Activated T-cell treated with anti-CD3 and anti-CD28 coated beads for 48 hours (primary cell): ENCODE data around the gene DTX1.
A peak's percentile ranks its signal among the peaks of the same experiment; 100 is the strongest.

ENCODE experiments used
- DNase-seq: peaks from one replicate; pipeline ENCODE4 v3.0.0-alpha.2; 2020; ENCODE audit warnings: low read depth

Gene DTX1

DNA sequence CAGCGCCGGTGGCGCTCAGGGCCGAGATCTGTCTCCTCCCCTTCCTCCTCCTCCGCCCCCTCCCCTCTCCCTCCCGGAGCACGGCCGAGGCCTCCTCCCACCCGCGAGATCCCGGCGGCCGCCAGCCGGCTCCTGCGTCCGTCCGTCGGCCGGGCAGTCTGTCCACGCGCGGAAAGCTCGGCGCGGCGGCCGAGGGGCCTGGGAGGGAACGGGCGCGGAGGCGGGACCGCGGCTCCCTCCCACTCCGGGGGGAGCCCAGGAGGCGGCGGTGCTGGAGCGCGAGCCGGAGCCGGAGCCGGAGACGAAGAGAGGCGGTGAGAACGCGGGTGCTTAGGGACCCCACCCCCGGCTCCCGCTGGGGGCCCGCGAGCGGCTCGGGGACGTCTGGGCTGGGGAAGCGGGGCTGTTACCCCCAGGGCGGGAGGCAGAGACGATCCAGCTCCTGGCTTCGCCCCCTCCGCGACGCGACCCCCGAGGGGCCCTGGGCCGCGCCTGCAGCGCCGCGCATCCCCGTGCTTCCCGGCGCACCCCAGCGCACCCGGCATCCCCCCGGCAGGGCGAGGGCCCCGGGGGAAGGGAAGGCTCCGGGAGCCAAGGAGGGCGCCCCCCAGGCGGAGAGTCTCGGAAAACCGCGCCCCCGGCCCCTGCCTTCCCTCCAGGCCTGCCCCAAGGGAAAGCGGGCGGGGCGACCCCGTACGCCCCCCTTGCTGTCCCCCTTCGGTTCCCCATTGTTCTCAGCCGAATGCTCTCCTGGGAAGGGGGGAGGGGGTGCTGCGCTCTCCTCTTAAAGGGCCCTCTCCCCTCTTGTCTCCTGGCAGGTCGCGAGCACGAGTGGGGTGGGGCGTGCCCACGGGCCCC, at the start of gene DTX1:
TSS of gene DTX1 (plus strand) at position 100 of the 858 bp plus-strand sequence. CDS start 1,463 bp downstream, outside the sequence.
- peak; percentile 24 for DNase-seq

DNA sequence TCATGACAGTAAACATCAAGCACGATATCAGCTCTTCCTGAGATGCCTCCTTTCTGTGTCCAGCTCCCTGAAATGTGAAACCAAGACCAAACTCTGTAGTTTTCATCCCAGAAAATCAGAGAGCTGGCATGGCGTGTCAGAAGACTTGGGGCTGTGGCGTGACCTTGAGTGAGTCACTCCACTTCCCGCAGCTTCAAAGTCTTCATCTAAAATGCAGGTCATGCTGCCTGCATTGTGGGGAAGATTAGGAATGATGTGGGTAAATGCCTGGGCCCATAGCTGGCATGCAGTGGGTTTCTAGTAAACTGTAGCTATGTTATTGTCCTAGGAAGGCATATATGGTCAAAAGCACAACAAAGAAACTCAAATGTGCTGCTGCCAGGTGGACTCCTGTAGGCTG, 49.4 kb upstream of the DTX1 start:
- no peak for DNase-seq

DNA sequence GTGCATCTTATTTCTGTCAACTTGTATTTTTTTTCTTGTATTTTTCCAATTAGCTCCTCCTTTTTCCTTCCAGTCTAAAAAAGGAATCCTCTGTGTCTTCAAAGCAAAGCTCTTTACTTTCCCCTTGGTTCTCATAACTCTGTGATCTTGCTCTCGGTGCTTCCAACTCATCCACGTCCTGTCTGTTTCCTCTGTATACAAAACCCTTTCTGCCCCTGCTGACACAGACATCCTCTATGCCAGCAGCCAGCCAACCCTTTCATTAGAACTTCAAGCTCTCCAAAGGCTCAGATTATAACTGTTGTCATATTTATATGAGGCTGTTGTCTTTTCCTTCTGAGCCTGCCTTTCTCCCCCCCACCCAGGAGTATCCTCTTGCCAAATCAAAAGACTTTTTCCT, 45.8 kb upstream of the DTX1 start:
- DNase-seq = no peak

DNA sequence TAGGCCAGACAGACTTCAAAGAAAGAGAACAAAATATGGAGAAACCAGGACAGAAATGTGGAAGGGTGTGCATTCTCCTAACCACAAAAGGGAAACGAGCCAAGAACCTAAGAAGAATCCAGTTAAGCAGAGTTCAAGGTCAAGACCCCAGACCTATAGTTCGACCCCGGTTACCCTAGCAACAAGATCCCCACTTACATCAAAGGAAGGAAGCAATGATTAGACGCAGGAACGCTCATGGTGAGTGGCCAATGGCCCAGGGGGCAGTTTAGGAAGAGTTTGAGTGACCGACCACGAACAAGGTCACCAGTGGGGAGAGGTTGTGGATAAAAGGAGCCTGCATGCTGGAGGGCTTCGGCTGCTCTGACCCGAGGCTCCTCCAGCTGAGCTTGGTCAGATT, 42.0 kb upstream of the DTX1 start:
- DNase-seq = no peak

DNA sequence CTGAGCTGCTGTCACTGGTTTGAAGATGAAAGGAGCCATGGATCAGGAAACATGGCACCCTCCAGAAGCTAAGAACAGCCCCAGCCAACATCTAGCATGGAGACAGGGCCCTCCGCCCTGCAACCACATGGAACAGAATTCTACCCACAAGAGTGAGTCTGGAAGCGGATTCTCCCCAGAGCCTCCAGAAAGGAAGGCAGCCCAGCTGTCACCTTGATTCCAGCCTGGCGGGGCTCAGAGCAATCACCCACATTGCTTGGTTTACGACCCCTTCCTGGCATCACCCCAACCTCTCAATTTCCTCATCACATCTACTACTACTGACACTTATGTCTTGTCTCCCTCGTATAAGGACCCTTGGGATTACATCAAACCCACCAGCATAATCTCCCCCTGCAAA, 39.7 kb upstream of the DTX1 start:
- no peak for DNase-seq

DNA sequence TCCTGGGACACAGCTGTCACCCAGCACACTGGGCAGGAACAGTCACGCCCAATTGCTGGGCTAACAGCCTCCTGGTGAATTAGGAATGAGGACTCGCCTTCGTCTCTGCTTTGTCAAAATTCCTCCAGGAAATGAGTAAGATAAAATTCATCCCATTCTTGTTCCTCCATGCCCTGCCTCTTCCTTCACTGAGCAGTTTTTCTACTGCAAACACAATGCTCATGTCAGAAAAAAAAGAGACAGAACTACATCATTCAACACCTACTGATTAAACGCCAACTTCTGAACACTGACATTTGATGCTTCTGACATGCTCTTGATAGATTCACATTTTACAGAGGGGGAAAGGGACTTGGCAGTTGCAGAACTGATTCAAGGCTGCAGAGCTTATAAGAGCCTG, 37.5 kb upstream of the DTX1 start:
- DNase-seq = no peak

DNA sequence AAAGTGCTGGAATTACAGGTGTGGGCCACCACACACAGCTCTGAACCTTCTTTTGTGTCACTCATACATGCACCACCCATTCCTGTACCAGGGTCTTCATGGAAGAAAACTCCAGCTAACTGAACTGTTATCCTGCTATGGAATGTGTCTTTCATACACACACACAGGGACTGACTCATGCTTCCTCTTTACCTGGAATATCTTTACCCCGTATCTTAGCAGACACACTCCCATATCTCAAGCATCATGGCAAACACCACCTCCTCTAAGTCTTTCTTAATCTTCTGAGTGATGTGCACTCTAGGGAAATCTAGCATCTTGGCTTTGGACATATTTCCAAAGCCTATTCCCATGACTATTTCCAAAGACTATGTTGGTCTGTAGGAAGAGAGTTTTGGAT, 35.0 kb upstream of the DTX1 start:
- no peak for DNase-seq

DNA sequence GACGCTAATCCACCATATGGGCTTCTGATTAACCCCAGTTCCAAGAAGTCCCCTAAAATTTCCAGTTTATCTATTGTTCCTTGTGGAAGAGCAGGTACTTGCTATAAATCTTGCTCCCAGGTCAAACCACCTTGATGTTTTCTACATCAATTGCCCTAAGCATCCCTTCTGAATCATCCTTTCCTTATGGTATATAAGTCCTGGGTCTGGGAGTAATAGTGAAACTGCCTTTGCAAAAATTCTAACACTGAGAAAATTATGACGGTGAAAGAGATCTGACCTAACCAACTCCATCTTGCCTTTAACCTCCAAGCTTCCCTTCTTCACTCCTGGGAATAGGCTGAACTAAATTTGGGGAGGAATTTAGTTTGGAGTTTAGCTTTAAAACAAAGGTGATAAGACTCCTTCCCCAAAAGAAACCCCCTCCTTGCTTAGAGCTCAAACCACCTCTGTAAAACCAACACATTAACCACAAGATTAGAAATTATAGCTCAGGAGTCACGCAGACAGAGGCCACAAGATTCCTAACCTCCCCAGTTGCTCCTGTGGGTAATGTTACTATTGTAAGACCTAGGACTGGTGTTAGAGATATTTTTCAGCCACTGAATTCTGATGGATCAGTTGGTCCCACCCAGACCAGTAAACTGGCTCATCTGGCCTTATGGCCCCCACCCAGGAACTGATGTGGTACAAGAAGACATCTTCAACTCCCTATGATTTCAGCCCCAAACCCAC, 33.8 kb upstream of the DTX1 start:
- no peak for DNase-seq

DNA sequence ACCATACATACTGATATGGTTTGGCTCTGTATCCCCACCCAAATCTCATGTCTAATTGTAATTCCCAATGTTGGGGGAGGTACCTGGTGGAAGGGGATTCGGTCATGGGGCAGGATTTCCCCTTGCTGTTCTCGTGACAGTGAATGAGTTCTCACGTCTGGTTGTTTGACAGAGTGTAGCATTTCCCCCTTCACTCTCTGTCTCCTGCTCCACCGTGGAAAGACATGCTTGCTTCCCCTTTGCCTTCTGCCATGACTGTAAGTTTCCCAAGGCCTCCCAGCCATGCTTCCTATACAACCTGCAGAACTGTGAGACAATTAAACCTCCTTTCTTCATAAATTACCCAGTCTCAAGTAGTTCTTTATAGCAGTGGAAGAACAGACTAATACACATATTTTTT, 28.8 kb upstream of the DTX1 start:
- no peak for DNase-seq

DNA sequence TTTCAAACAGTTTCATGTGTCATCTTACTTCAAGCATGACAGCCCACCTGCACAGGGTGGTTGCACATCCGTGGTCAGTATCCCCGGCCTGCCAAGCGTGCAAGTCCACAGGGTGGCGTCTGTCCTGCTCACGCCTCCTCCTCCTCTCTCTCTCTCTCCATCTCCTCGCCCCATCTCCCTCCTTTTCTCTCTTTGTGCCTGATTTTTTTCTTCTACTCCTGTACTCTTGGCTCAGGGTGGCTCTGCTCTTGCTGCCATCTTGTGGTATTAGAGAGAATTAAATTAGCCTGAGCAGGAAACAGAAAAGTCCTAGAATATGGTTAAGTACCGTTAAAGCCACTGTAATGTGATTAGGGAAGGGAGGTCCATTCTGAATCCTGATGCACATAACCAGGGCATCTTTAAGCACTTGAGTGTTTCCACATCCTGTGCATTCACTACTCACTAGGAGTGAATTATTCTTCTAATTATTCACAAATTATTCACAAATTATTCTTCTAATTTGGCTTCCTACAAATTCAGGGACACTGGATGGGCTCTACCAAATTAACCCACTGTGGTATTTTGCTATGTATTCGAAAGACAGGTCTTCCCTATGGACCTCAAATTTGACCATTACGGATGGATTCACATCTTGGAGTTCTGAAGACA, 25.5 kb upstream of the DTX1 start:
- DNase-seq = no peak

DNA sequence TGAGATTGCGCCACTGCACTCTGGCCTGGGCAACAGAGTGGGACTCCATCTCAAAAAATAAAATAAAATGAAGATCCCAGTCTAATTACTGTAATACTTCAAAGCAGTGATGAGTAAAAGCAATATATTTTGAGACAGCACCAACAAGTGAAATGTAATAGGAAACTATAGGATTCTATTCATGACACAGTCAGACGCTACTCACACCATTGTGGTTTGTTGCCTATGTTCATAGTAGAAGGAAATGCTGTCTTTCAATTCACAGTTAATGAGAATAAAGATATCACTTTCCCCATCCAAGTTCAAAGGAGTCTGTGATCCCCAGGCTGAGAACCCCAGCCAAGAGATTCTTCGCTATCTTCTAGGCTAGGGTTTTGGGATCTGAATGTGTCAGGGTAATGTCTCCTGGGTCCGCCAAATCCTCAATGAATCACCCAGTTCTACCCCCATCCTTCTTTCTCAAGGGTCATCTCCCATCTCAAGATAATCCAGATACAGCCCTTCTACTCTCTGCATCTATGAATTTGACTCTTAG, 16.6 kb upstream of the DTX1 start:
- DNase-seq = no peak

DNA sequence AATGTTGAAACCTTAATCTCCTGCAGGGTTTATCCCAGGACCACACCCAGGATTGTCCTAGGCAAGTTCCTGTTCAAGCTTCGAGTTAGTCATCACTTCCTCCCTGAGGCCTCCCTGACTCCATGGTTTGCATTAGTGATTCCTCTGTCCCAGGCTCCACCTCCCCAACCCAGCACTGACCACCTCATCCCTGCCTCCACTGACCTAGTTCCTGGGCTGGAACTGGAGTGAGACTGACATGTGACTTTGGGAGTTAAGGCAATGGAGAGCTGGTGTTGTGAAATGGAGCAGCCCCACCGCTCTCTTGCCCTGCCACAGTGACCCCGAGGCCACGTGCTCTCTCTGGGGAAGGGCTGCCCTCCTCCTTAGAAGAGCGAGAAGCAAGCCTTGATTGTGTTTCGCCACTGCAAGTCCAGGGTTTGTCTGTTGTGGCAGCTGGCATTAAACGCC, 15.8 kb upstream of the DTX1 start:
- no peak for DNase-seq

DNA sequence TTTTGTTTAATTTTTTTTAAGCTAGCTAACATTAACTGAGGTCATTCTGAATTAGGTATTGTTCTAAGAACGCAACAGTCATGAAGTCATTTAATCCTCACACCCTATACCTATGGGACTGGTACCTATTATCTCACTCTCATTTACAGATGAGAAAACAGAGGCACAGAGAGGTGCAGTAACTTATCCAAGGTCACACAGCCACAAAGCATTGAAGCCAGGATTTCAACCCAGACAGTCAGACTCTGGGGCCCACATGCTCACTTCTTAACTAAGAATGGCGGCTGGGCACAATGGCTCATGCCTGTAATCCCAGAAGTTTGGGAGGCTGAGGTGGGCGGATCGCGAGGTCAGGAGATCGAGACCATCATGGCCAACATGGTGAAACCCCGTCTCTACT, 15.0 kb upstream of the DTX1 start:
- no peak for DNase-seq

DNA sequence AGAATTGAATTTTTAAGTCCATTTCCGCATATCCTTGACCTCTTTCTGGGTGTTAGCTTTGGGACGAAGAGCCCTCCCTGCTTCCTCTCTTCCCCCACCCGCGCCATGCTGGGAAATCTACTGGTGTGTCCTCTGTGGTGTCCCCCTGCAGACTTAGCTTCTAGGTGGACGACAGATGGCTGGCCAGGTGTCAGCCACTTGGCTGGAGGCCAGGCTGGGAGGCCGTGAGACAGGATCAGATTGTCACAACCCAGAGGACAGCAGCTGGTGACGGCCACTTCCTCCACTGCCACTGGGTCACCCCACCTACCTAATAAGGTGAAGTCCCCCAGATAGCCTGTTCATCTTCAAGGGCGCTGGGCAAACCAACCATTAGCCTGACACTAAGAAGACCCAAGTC, 13.3 kb upstream of the DTX1 start:
- DNase-seq = no peak

DNA sequence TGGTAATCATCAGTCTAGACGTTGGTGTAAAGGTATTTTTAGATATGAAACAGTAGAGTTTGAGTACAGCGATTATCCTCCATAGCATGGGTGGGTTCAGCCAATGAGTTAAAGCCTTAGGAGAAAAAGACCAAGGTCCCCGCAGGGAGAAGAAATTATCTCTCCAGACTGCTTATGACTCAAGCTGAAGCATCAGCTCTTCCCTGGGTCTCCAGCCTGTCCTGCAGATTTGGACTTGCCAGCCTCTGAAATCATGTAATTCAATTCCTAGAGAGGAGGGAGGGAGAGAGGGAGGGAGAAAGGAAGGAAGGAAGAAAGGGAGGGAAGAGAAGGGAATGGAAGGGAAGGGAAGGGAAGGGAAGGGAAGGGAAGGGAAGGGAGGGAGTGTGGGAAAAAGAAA, 12.0 kb upstream of the DTX1 start:
- DNase-seq = no peak

DNA sequence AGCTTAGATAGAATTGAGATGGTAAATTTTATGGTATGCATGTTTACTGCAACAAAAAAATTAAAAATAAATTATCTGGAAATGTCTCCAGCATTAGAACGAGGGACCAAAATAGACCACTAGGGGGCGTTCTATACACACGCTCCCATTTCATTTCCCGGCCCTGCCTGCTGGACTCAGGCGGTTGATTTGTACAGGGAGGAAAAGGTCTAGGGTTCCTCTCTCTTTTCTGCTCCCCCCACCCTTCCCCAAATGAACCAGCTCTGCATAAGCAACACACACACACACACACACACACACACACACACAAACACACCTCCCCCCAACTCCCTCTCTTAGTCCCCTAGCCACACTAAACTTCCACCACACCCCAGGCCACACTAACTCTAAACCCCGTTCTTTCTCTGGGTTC, 7.8 kb upstream of the DTX1 start:
- peak; percentile 43 for DNase-seq

DNA sequence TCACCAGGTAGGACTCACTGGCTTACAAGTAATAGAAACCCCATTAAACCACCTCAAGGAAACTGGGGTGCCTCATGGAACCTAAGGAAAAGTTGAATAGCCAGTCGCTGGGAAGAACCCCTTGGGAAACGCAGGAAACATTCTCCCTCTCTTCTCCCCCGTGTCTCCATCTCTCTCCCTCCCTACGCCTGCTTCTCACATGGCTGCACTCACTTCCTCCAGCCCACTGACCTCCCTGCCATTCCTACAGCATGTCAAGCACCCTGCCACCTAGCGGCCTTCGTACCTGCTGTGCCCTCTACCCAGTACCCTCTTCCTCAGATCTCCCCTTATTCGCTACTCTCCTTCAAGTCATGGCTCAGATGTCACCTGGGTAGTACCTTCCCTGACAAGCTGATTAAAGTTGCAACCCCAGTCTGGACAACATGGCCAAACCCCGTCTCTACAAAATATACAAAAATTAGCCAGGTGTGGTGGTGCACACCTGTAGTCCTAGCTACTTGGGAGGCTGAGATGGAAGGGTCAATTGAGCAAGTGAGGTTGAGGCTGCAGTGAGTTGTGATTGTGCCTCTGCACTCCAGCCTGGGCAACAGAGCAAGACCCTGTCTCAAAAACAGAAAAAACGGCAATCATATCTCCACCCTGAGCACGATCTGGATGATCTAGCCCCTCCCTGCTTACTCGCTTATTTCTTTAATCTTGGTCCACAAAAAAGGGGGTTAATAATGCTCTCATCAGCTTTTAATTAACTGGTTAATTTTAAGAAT, 6.4 kb upstream of the DTX1 start:
- no peak for DNase-seq

DNA sequence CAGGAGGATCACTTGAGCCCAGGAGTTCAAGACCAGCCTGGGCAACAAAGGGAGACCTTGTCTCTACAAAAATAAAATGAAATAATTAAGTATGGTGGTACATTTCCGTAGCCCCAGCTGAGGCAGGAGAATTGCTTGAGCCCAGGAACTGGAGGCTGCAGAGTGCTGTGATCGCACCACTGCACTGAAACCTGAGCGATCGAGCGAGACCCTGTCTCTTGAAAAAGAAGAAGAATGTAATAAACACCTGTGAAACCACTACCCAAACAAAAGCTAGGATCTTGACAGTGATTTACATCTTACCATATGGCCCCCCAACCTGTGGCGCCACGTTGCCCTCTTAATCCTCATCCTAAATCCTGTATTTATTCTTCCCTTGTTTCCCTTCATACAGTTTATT, 5.7 kb upstream of the DTX1 start:
- no peak for DNase-seq

DNA sequence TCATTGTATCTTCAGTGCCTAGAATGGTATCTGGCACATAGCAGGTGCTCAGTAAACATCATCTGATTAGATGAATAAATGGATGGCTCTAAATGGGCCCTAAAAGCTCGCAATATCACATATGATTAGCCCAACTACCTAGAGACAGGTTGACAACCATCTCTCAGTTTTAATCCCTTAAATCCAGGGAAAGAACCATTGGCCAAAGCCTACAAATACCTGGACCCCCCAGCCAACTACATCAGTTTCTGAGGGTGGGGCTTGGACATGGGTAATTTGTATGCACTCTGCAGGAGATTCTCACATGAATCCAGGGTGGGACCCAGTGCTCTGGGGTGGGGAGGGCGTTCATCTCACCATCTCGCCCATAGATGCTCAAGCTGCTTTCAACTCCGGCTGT, 4.8 kb upstream of the DTX1 start:
- DNase-seq = no peak

DNA sequence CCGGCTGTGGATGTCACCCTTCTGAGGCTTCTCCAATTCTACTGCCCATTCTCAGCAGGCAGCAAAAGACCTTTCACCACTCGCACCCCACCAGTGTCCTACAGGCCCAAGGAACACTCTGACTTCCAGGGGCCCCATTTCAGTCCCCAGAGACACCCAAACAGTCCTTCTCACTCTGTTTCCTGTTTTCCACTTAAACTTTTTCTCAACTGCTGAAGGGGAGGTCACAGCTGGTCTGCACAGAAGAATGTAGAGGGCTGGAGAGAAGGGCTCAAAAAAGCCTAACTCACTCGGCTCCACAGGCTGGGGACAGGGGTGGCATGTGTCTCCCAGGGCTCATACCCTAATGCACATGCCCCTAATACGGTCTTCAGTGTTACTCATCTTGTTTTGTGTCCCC, 4.2 kb upstream of the DTX1 start:
- DNase-seq = no peak

DNA sequence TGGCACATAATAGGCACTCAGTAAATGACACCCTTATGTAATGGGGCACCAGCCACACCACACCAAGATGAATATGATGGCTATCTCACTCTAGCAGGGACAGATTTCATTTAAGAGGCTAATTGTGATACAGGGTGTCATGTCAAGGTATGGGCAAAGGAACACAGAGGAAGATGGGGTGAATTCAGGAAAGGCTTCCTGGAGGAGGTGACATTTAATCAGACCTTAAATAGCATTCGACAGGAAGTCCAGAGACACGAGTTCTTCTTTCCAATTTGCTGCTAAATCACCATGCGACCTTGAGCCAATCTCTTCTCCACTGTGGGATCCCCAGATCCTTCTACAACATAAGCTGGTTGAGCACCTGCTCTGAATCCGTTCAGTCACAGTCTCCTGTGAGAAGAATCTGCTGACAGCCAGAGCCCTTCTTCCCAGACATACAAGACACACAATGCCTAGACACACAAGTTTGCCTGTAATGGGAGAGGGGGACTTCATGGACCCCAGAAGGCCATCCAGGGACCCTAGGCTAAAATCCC, 1.5 kb upstream of the DTX1 start:
- DNase-seq = no peak
